D341Med (cell line): ENCODE measurements around the gene TBC1D9.

ENCODE experiments used
- DNase-seq: peaks from one replicate; pipeline ENCODE4 v3.0.0; 2012; ENCODE audit warnings: low spot score

Gene TBC1D9

DNA sequence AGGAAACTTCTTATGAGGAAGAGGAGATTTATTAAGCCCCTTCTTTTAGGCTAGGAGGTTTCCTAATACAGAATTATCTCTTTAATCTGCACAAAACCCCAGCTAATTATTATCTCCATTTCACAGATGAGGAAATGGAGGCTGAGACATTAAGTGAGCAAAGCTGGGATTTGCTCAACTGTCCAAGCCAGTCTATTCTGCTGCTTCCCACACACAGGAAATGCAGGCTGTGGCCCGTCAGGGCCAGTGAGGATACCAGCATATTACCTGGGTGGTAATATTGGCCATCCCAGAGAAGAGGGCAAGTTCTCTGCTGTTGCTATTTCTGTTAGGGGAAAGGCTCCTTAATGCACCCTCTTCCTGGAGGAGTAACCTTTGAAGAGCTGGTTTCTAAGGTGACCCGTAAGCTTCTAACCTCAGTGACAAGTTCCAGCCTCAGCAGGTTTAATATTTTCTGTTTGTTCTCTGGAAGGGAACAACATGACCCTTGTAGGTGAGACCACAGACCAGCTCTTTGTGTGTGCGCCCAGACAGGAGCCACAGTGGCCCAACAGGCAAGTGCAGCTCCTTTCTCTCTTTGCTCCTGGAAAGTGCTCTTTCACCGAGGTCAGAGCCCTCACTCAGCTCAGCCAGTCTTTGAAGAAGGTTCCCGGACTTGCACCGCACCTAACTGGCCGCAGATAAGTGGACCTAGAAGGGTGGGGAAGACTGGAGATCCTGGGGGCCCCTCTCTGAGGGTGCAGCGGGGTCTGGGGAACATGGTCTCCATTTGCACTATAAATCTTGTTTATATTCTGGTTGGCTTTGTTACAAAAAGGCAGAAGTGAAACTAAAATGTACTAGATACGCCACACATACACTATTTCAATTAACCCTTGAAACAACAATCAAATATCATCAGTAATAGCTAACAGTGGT lies 35.5 kb downstream of the TBC1D9 start:
- no peak for DNase-seq

- DNase-seq: no peak
Observed at GRCh38 chr4:140719686-140720085, 36.5 kb downstream of the TBC1D9 start.

DNA sequence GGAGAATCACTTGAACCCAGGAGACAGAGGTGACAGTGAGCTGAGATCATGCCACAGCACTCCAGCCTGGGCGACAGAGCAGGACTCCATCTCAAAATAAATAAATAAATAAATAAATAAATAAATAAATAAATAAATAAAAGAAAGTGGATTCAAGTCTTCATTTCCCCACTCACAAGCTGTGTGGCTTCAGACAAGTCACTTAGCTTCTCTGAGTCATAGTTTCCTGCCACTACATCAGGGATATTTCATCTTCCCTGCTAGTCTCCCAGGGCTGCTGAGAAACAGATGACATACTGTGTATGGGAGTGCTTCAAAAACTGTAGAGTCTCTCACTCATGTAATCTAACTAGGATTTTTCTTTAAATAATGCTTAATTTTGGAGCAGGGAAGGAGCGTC lies 37.2 kb downstream of the TBC1D9 start:
- DNase-seq: no peak

- no peak for DNase-seq
Observed at GRCh38 chr4:140718241-140718952, 37.8 kb downstream of the TBC1D9 start.

GRCh38 chr4:140717313-140717712 lies 38.9 kb downstream of the TBC1D9 start:
- no peak for DNase-seq

GRCh38 chr4:140715119-140715518 lies 41.1 kb downstream of the TBC1D9 start:
- no peak for DNase-seq

DNA sequence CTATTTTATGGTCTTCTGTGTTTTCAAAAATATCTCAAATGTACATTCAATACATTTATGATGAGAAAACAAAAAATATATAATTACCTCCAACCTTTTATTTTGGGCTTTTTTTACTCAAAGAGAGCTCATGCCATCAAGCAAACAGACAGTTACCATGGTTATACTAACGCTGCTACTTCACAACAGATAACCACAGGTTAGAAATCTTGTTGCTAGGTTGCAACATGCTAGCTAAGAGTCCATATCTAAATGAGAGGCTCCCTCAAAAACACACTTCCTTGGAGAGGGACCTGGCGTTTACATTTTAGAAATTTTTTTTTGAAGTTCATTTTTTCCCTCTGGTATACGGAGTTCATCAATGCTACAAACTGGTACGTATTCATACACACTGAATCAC lies 44.3 kb downstream of the TBC1D9 start:
- DNase-seq: no peak

DNA sequence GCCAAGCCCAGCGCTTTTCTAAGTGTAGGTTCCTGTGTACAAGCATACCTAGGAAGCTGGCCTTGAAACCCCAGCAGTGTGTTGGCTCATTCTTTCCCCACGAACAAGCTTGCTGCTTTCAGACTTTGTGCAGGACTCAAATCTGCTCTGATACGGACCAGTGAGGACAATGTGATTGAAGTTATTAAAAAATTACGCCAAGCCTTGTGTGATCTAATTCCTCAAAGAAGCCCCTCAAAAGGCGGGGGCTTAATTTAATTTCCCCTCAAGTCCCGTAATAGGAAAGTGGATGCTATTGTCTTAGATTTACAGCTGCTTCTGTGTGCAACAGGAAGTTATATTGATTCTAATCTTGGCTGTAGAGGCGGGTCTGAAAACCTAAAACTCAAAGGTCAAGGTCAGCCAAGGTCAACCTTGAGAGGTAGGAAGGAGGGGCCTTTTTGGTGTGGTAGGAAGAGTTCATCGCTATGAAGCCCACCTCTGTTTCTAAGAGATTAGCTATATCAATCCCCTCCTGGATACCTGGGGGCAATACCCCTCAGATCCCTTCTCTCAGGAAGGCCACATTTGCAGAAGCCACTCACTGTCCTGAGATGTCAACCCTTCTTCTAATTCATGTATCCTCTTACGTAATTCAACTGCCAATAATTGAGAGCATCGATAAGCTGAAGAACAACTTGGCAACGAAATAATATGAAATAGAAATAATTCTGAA lies 45.1 kb downstream of the TBC1D9 start:
- DNase-seq: no peak

DNA sequence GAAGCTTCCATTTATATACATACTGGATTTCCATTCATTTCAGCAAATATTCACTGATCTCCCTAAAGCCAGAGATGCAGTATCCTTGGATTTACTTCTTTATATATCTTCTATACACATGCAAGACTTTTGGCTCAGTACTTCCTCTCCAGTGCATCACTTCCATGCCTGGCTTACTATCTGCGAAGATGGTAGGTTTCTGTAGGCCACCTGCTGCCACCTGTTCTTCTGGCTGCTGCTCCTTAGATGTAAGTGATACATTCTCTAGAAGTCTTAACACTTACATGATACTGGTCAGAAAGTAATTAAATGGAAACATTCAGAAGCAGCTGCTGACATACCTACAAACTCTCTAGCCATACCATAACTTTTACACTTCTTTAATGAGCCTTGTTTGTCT lies 48.9 kb downstream of the TBC1D9 start:
- no peak for DNase-seq

DNA sequence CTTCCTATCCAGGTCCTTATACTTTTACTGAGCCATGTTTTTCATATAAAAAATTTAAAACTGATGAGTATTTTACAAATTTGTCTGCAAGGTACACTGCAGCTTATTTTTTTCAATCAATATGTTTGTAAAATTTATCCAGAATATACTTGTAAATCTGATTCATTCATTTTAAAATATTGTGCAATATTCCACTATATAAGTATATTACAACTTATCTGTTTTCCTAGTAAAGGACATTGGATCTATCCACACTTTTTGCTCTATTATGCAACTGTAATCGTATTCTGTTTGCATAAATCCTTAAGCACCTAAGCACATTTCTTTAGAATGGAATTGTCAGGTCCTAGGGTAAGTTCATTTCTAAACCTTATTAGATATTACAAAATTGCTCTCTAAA lies 49.5 kb downstream of the TBC1D9 start:
- no peak for DNase-seq

DNA sequence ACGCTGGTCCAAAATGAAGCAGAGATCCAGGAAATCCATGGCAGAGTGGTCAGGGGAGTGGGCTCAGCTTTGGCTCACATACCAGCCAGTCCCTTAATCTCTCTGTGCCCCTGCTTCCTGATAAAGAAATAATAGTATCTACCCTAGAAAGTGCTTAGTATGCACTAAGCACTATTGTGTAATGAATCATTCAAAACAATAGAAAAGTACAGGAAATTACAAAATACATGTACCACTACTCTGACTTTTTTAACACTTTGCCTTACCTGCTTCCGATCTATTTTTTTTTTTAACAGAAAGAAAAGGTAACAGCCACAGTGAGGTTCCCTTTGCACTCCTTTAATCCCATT lies 49.9 kb downstream of the TBC1D9 start:
- DNase-seq: no peak

- no peak for DNase-seq
Observed at GRCh38 chr4:140705625-140706275, 50.4 kb downstream of the TBC1D9 start.

DNA sequence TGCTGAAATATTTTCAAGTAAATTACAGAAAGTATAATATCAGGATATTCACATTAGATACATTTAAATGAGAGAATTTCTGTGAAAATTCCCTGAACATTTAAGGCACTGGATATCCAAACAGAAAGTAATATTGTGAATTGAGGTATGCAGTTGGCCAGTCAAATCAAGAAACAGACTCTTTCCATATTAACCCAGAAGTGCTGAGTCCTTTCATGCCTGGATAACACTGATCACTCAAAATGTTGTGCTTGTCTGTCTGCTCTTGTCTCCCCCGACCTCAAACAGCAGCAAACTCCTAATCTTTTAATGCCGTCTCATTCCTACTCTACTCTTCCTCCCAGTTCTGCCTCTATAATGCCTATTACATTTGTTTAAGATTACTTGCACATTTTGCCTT lies 51.2 kb downstream of the TBC1D9 start:
- DNase-seq: no peak

DNA sequence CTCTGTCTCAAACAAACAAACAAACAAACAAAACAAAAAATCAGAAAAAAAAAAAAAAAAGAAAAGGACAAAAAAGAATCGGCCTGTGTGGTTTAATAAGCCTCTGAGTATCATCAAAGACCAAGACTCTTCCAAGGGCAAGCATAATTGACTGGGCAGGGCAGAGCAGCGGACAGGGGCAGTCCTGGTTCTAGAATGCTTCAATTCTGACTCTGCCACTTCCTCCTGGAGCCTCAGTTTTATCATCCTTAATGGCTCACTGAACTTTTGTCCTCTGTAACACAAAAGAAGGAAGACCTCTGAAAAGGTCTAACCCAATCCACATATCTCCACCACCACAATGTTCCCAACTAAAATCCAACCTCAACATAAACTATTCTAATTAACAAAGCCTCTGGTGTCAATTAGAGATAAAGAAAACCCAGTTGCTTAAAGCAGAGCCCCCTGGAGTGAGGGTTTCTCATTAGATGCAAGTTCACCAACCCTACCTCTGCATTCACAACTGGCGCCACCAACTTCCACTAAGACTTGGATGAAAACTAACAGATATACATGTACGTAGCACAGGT lies 51.7 kb downstream of the TBC1D9 start:
- no peak for DNase-seq

- no peak for DNase-seq
Observed at GRCh38 chr4:140703463-140703862, 52.7 kb downstream of the TBC1D9 start.

DNA sequence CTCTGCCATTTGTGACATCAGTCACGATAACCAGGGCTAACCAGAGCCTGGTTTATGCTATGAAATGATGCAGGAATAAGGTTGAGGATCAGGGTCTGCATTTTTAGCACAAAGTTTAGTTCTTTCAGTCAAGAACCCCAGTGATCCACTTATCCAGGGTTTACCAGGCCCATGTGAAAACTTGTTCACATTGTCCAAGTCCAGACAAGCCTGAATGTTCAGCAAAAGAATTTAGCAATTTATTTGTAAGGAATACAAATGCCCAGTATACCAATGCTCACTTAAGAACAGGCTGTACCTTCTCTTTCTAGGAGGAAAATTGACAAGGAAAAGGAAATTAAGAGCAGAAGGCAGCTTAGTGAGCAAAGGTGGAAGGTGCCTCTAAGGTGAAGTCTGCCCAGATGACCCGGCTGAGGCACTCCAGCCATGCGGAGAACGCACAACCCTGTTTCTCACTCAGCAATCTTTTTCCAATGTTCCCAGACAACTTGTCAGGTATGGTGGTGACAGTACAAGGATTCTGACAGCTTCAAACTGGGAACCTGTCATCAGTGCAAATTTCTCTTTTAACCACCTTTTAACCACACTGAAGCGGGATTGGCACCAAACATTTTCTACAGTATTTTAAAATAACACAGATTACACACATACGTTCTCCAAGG lies 54.0 kb downstream of the TBC1D9 start:
- DNase-seq: no peak

DNA sequence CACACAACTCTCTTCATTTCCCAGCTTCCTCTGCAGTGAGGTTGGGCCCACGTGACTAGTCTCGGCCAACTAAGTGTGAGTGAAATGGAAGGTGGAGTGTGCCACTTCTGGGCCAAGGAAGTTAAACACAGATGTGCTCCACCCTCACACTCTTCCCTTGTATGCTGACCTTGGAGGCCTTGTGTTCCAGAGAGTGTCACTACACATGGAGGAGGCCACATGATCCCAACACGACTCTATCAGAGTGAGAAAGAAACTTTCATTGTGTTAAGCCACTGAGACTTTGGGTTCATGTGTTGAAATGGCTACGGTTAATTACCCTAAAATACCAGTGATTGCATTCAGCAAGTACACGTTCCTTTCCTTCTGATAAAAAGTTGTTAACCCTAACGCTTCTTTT lies 55.1 kb downstream of the TBC1D9 start:
- no peak for DNase-seq

DNA sequence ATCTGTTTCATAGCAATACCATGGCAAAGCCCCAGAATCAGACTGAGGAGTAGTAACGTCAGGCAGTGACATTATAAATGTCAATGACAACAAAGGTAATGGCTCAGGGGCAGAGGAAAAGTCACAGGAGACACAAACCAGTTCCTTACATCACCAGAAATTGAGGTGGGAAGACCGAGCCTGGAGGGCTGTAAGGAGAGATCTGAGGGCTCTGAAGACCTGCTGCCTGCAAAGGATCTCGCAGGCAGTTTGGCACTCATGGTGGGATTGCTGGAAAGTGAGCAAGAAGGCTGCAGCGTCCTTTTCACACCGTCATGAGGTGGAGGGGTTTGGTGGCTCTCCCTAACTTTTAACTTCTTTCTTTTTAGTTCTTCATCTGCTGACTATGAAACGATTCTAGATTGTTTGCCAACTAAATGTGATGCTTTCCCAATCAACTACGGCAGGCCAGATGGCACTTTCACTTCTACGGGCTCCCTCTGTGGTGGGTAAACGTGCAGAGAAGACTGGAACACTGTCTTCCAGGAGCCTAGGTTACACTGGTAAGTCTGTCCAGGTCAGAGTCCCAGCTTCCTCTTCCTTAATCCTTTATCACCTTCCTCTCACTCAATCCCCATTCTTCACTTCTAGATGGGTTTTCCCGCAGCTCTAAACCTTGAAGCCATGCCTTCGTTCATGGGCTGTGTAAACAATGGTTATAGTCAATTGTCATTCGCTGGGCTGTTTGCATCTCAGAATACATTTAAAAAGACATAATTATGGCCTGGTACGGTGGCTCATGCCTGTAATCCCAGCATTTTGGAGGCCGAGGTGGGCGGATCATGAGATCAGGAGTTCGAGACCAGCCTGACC lies 58.2 kb downstream of the TBC1D9 start:
- no peak for DNase-seq

- DNase-seq: no peak
Observed at GRCh38 chr4:140695483-140695882, 60.7 kb downstream of the TBC1D9 start.

GRCh38 chr4:140693562-140693961 lies 62.6 kb downstream of the TBC1D9 start:
- DNase-seq: no peak

DNA sequence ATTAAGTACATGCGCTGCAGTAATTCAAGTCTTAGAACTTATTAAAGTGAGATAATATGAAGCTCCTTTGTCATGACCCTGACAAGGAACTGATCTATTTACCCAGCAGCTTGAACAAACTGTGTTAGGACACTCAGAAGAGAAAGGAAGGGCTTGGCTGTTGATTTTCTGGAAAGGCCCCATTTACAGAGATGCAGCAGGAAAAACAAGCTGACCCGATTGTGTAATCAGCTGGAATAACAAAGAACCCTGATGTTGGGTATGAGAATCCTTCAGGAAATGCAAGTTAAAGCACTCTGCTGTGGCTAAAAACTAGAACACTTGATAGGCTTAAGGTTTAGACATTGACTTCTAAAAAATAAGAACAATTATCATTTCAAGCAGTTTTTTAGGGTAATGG lies 64.8 kb downstream of the TBC1D9 start:
- no peak for DNase-seq
